ENCODE measurements around the gene FSTL3.

DNA sequence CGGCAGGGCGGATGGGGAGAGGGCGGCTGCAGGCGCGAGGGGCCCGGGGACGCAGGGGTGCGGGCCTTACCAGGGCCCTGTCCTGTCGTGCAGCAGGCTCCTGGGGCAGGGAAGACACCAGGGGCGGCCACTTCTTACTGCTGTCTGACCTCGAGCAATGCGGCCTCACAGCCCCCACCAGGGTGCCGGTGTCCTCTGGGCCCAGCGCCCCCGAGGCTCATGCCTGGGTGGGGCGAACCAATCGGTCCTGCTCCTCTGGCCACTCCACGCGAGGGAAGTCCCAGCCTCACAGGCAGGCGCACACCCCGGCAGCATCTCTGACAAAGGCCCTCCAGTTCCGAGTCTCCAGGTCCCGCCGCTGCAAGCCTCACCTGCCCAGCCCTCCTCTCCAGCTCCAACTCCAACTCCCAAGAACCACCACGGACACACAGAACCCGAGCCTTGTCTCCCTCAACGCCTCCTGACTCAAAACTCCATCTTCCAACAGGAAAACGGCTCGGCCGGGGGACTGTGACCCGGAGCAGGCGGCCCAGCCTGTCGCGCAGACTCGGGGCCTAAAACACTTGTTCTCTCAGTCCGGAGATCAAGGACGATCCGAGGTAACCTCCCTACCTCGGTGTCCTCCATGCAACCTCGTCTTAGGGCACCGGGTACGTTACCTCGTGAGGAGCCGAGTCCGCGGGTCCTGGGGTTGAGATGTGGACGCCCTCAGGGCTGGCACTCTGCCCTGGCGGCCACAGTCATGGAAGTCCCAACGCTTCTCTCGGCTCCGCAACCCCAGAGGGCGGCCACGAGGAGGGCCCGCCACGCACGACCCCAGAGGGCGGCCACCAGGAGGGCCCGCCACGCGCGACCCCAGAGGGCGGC, 30.0 kb upstream of the FSTL3 start:
- TF ChIP-seq, protein P1, sequence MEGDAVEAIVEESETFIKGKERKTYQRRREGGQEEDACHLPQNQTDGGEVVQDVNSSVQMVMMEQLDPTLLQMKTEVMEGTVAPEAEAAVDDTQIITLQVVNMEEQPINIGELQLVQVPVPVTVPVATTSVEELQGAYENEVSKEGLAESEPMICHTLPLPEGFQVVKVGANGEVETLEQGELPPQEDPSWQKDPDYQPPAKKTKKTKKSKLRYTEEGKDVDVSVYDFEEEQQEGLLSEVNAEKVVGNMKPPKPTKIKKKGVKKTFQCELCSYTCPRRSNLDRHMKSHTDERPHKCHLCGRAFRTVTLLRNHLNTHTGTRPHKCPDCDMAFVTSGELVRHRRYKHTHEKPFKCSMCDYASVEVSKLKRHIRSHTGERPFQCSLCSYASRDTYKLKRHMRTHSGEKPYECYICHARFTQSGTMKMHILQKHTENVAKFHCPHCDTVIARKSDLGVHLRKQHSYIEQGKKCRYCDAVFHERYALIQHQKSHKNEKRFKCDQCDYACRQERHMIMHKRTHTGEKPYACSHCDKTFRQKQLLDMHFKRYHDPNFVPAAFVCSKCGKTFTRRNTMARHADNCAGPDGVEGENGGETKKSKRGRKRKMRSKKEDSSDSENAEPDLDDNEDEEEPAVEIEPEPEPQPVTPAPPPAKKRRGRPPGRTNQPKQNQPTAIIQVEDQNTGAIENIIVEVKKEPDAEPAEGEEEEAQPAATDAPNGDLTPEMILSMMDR (IDR thresholded peaks at IDR 0.05): no peak
- TF ChIP-seq POLR2A (IDR thresholded peaks at IDR 0.05): no peak
